Ishikawa (cell line): ENCODE results near the gene YIF1A.

Experiments used
- CEBPB ChIP-seq: IDR thresholded peaks from 2 replicates; pipeline ENCODE4 v1.6.1; 2012
- CREB1 ChIP-seq: IDR thresholded peaks from 2 replicates; pipeline ENCODE4 v1.6.1; 2012; ENCODE audit warnings: low read depth
- EGR1 ChIP-seq: IDR thresholded peaks from 2 replicates; pipeline ENCODE4 v1.6.1; 2012
- EP300 ChIP-seq: IDR thresholded peaks from 2 replicates; pipeline ENCODE4 v1.6.1; 2012; ENCODE audit warnings: borderline replicate concordance
- FOXM1 ChIP-seq: IDR thresholded peaks from 2 replicates; pipeline ENCODE4 v1.6.1; 2012; ENCODE audit warnings: low read depth, borderline replicate concordance
- NFIC ChIP-seq: IDR thresholded peaks from 2 replicates; pipeline ENCODE4 v1.6.1; 2012
- RAD21 ChIP-seq: IDR thresholded peaks from 2 replicates; pipeline ENCODE4 v1.6.1; 2012; ENCODE audit warnings: low read depth
- REST ChIP-seq: IDR thresholded peaks from 2 replicates; pipeline ENCODE4 v1.6.1; 2012; ENCODE audit warnings: low read depth, mild to moderate bottlenecking
- TAF1 ChIP-seq: IDR thresholded peaks from 2 replicates; pipeline ENCODE4 v1.6.1; 2012; ENCODE audit warnings: low read depth, mild to moderate bottlenecking
- TCF12 ChIP-seq: IDR thresholded peaks from 2 replicates; pipeline ENCODE4 v1.6.1; 2012; ENCODE audit warnings: low read depth
- TEAD4 ChIP-seq: IDR thresholded peaks from 2 replicates; pipeline ENCODE4 v1.6.1; 2012
- USF1 ChIP-seq: IDR thresholded peaks from 2 replicates; pipeline ENCODE4 v1.6.1; 2012
- YY1 ChIP-seq: IDR thresholded peaks from 2 replicates; pipeline ENCODE4 v1.6.1; 2012; ENCODE audit warnings: low read depth
- ZBTB7A ChIP-seq: IDR thresholded peaks from 2 replicates; pipeline ENCODE4 v1.6.1; 2012; ENCODE audit warnings: low read depth
- TF ChIP-seq, protein P1 (sequence below): IDR thresholded peaks from 2 replicates; pipeline ENCODE4 v1.6.1; 2012

YIF1A gene

GRCh38 chr11:66266378-66267038 lies 22.4 kb downstream of the YIF1A start:
- TF ChIP-seq, protein P1, sequence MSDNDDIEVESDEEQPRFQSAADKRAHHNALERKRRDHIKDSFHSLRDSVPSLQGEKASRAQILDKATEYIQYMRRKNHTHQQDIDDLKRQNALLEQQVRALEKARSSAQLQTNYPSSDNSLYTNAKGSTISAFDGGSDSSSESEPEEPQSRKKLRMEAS: no peak
- TF ChIP-seq EP300 (no peak), RAD21 (no peak), EGR1 (no peak), CREB1 (no peak), FOXM1 (no peak), NFIC (no peak), TEAD4 (no peak), TAF1 (no peak), USF1 (no peak), TCF12 (no peak), REST (no peak), ZBTB7A (no peak), YY1 (no peak)

- TF ChIP-seq CREB1 (no peak), NFIC (no peak), EP300 (no peak), TEAD4 (no peak), USF1 (no peak), RAD21 (no peak), YY1 (no peak), TCF12 (no peak), TAF1 (no peak), CEBPB (no peak), REST (no peak), EGR1 (no peak), FOXM1 (no peak), ZBTB7A (no peak)
- TF ChIP-seq, protein P1: no peak
Measured at GRCh38 chr11:66265531-66266377, 23.2 kb downstream of the YIF1A start.

GRCh38 chr11:66264914-66265313 lies 24.0 kb downstream of the YIF1A start:
- TF ChIP-seq EP300: no peak
- 0 out of 2 replicates have a peak, but pooled peaks have one; percentile 7 for TF ChIP-seq RAD21

DNA sequence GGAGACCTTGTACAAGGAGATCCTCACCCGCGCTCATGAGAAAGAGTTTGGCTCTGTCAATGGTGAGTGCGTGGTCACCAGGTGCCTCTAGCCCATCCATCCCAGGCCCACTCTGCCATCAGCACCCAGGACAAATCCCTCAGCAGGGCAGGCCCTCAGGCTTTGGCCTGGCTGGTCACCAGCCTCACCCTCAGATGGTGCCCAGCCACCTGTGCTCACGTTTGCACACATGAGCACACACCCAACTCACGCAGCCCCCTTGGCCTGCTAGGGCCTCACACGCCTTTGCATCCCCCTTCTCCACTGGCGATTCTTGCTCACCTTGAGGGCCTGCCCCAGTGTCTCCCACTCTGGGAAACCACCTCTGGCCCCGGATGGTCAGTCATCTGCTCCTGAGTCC lies 24.6 kb downstream of the YIF1A start:
- TF ChIP-seq, protein P1: no peak
- TF ChIP-seq TCF12 (no peak), REST (no peak), NFIC (no peak), FOXM1 (no peak), TEAD4 (no peak), CEBPB (no peak), ZBTB7A (no peak), TAF1 (no peak), EGR1 (no peak), YY1 (no peak), EP300 (no peak), USF1 (no peak)
